Suprapubic skin (tissue), 4 donors: ENCODE measurements around the gene GALNT2. TPM values are rescaled to one million over a fixed set of nuclear protein-coding genes. Genes with fewer than 3 reads are reported as not detected.

Experiments used
- DNase-seq, 2 donors: peaks; one replicate each; pipeline ENCODE4 v3.0.0-alpha.2; 2019; ENCODE audit warnings: low spot score in 2 of 2
- H3K27ac ChIP-seq: fragments of 200-600 bp; sonication (generic); one replicate; pipeline ENCODE4 v1.5.1; 2019
- H3K27me3 ChIP-seq: fragments of 200-600 bp; sonication (generic); one replicate; pipeline ENCODE4 v1.5.1; 2019
- H3K36me3 ChIP-seq: fragments of 200-600 bp; sonication (generic); one replicate; pipeline ENCODE4 v1.5.1; 2019
- H3K4me1 ChIP-seq: fragments of 200-600 bp; sonication (generic); one replicate; pipeline ENCODE4 v1.5.1; 2019
- H3K4me3 ChIP-seq: fragments of 200-600 bp; sonication (generic); one replicate; pipeline ENCODE4 v1.5.1; 2019; ENCODE audit warnings: mild to moderate bottlenecking
- H3K9me3 ChIP-seq: fragments of 200-600 bp; sonication (generic); one replicate; pipeline ENCODE4 v1.5.1; 2019
- CTCF ChIP-seq, 2 donors: fragments of 200-600 bp in 1 of 2; fragments of 450-650 bp in 1 of 2; sonication (generic) in 1 of 2; IDR thresholded peaks; one replicate each; pipeline ENCODE4 v1.5.1; 2016 to 2019; ENCODE audit warnings: antibody characterized with exemption in 2 of 2, mild to moderate bottlenecking in 1 of 2, moderate library complexity in 1 of 2
- EP300 ChIP-seq: sonication (generic); formaldehyde crosslinking; IDR thresholded peaks from one replicate; pipeline ENCODE4 v1.6.1; 2017; ENCODE audit warnings: antibody characterized with exemption
- POLR2A ChIP-seq, 2 donors: fragments of 450-650 bp; IDR thresholded peaks; one replicate each; pipeline ENCODE4 v1.6.1; 2017; ENCODE audit warnings: antibody characterized with exemption in 2 of 2, mild to moderate bottlenecking in 2 of 2, moderate library complexity in 2 of 2
- POLR2AphosphoS5 ChIP-seq, 3 donors: sonication (generic); formaldehyde crosslinking; IDR thresholded peaks; one replicate each; pipeline ENCODE4 v1.6.1; 2017; ENCODE audit warnings: antibody characterized with exemption in 3 of 3
- WGBS: methylation state at CpG from one replicate; pipeline ENCODE4 v1.1.5; 2018; 5-methylcytosine and 5-hydroxymethylcytosine counted together
- total RNA-seq, 4 donors: library from RNA; depleted of rRNA; stranded (reverse); fragments of >200 nt; gene quantifications; one replicate each; pipeline ENCODE4 v1.1.0, GENCODE V29; 2016

Gene GALNT2
- total RNA-seq, 4 donors from 2014 or later: 24.1 to 40.2 (median 36.4) TPM

DNA sequence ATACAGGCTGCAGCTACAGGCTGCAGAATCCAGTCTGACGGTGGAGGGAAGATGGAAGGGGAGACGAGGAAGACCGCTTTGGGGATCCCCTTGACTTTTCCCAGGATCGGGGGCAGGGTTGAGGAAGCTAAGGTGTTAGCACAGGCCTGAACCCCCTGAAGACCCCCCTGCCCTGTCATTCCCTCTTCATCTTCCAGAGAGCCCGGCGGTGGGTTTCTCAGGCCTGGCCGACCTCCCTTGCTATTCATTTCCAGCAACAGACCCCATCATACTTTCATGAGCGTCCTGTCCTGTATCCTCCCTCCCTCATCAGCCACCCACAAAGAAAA lies 247.1 kb downstream of the GALNT2 start:
- no peak for TF ChIP-seq EP300
- Histone ChIP-seq H3K36me3 (no peaks in the 10 kb centered on the region), H3K9me3 (no peaks in the 10 kb centered on the region), H3K4me1 (peaks cover 3% of the 10 kb centered on the region), H3K27ac (no peak overlapping the region), H3K27me3 (peaks cover 7% of the 10 kb centered on the region), H3K4me3 (no peak overlapping the region)
- 61% methylated on average over 7 of the region's 8 CpGs for WGBS
- peak in 1 of 2 donors; percentile 44 for DNase-seq

DNA sequence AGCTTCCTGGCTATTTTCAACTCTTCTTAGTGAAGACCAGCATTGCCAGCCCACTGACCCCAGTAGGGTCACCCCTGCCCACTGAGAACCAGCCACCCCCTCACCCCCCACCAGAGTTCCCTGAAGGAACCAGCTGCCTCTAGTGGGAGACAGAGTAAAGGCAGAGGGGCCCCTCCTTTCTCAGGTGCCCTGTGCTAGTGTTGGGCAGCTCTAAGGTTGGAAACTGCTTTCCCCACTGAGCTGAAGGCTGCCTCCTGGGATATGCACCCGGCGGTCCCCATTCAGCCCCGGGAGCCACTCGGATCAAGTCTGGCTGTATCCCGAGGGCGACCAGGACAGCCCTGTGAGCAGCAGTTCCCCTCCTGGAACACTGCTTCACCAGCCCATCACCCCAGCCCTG lies 248.1 kb downstream of the GALNT2 start:
- TF ChIP-seq POLR2AphosphoS5 (IDR thresholded peaks at IDR 0.05) (no peak), EP300 (no peak), POLR2A (IDR thresholded peaks at IDR 0.05) (no peak), CTCF (IDR thresholded peaks at IDR 0.05) (no peak)
- no peaks in the 10 kb centered on the region for H3K36me3 ChIP-seq
- peak in 1 of 2 donors; percentile 22 for DNase-seq
- WGBS: 98% methylated on average over 6 of the region's 6 CpGs
- peaks cover 3% of the 10 kb centered on the region for H3K4me1 ChIP-seq
- peaks cover 7% of the 10 kb centered on the region for H3K27me3 ChIP-seq
- H3K9me3 ChIP-seq: no peaks in the 10 kb centered on the region
- no peak overlapping the region for H3K27ac ChIP-seq
- H3K4me3 ChIP-seq: no peak overlapping the region

DNA sequence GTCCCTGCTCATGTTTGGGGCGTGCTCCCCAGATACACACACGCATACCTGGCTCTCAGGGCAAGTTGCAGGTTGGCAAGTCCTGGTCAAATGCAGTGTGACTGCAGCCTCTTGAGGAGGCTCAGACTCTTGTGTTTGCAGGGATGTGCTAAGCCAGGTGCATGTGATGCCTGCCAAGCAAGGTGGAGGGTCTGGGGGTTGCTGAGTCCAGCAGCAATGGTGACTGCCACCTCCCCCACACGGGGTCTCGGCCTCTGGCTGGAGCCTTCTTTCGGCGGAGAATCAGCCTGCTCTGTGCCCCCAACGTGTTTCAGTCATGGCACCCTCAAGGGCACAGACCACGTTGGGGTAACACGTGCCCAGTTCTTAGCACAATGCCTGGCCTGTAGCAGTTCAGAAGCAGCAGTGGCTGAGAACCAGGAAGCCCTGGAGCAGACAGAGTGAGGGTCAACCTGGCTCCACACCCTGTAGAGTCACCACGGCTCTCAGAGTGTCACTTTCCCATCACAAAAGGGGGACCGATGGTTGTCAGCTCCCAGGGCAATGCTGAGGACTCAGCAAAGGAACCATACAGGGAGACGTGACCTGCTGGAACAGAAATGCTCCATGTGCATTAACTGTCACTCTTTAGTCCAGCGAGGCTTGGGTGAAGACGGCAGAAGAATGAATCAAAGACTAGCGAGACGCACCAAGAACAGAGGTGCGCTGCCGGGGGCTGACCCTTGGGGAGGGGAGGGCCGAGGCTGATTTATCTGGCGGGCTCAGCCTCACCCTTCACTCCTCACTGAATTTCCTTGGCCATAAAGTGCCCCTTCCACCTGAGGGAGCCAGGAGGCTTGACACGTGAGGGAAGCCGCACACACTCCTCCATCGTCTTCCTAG lies 250.1 kb downstream of the GALNT2 start:
- Histone ChIP-seq H3K9me3 (no peaks in the 10 kb centered on the region), H3K4me1 (no peaks in the 10 kb centered on the region), H3K4me3 (no peak overlapping the region), H3K27me3 (peaks cover 7% of the 10 kb centered on the region), H3K36me3 (no peaks in the 10 kb centered on the region), H3K27ac (no peak overlapping the region)
- WGBS: 89% methylated on average over 23 of the region's 23 CpGs
- TF ChIP-seq POLR2A (IDR thresholded peaks at IDR 0.05) (no peak), POLR2AphosphoS5 (IDR thresholded peaks at IDR 0.05) (no peak), EP300 (no peak), CTCF (IDR thresholded peaks at IDR 0.05) (no peak)
- DNase-seq: peak in 1 of 2 donors; percentile 43

DNA sequence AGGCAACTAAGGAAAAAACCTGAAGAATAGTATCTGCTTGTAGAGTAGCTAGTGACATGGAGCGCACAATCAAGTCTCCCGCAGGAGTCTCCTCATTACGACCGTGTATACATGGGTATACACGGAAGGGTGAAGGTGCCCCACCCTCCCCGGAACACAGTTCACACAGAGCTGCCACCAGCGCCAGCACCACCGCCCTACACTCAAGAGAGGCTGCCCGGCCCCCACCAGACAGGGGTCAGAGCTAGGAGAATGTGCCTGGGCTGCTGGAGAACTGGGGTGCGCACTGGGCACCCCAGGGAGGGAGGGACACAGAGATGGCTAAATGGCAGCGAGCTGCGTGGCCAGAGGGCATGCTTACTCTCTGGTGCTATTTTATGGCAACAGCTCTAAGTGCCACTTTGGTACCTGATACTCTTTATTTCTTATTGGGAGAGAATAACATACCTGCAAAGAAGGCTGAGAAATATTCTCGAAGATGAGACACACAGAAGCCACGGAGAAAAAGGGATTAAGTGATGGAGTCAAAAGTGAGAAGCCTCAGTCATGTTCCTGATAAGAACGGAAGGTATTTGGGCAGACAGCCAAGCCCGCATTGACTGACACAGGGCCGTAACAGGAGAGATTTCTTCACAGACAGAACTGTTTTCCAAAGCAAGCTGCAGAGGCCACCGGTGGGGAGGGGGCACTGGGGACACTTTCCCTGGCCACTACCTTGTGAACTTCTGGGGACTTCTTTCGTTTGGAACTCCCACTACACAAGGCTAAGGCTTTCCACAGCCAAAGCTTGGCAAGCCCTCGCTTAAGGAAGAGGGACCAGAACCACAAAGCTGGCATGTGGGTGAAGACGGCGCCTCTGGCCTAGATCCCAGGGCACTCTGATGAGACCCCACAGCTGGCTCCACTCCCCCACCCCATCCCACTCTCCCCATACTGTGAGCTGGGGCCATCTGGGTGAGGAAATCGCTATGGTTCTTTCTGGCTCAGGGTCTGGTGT lies 251.1 kb downstream of the GALNT2 start:
- TF ChIP-seq EP300: no peak
- TF ChIP-seq POLR2AphosphoS5 (IDR thresholded peaks at IDR 0.05): no peak
- no peak for TF ChIP-seq CTCF (IDR thresholded peaks at IDR 0.05)
- TF ChIP-seq POLR2A (IDR thresholded peaks at IDR 0.05): no peak
- Histone ChIP-seq H3K9me3 (no peaks in the 10 kb centered on the region), H3K4me1 (no peaks in the 10 kb centered on the region), H3K36me3 (no peaks in the 10 kb centered on the region), H3K27me3 (peaks cover 7% of the 10 kb centered on the region), H3K4me3 (no peak overlapping the region), H3K27ac (no peak overlapping the region)
- WGBS: 63% methylated on average over 20 of the region's 23 CpGs
- peak in 1 of 2 donors; percentile 56 for DNase-seq

DNA sequence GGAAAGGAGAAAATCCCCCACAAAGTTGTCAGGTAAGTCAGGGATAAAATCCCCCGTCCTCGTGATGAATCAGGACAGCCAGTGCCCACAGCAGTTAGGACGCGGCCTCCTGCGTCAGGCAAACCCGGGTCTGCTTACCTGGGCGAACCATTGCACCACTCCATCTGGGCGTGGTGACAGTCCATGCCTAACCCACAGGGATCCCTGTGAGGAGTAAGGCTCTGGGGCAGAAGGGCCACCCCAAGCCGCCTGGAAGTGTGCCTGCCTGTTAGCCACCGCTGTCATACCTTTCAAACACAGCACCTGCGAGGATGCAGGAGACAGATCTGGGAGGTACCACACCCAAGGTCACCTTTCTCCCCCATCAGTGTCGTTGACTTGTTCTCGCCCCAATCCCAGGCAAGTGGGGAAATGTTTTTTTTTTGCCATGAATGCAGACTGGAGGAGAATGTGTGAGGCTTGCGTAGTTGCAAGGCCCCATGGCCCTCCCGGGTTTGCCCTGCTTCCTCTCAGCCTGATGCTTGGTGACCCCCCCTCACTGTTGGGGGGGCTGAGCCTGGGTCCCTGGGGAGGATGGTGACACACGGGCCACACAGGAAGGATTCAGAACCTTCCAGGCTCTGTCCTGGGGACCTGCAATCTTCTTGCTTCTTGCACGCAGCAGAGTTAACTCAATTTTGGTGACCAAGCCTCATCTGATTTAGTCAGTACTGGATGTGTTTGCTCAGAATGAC lies 252.1 kb downstream of the GALNT2 start:
- no peak overlapping the region for H3K4me3 ChIP-seq
- no peak overlapping the region for H3K27ac ChIP-seq
- no peaks in the 10 kb centered on the region for H3K4me1 ChIP-seq
- H3K27me3 ChIP-seq: peaks cover 7% of the 10 kb centered on the region
- H3K36me3 ChIP-seq: no peaks in the 10 kb centered on the region
- no peak for TF ChIP-seq POLR2A (IDR thresholded peaks at IDR 0.05)
- no peak for TF ChIP-seq EP300
- no peak for TF ChIP-seq CTCF (IDR thresholded peaks at IDR 0.05)
- no peak for TF ChIP-seq POLR2AphosphoS5 (IDR thresholded peaks at IDR 0.05)
- H3K9me3 ChIP-seq: no peaks in the 10 kb centered on the region
- 90% methylated on average over 16 of the region's 17 CpGs for WGBS
- peak in 1 of 2 donors; percentile 24 for DNase-seq
